ENCODE results near the gene FAM81B. TPM values are rescaled to one million over a fixed set of nuclear protein-coding genes. Genes with fewer than 3 reads are reported as not detected.
"Not testable (repeated sequence)": the region's sequence is repeated elsewhere in the genome, so short reads cannot be mapped to it uniquely, and the experiment has no call there.

The FAM81B gene
- total RNA-seq: not detected
- long read RNA-seq, partial matches to known transcripts: 0 of 1 reads
- long read RNA-seq, other reads (novel, unspliced or antisense): 1 of 1 reads

GRCh38 chr5:95390812-95391492, at the start of gene FAM81B:
Gene FAM81B, plus strand, starts transcription at chr5:95391366. Its CDS starts 24 bp downstream, at chr5:95391390.
- intact Hi-C loops (cut with DNase I): no loop called here
- no peak for DNase-seq (ENCODE audit: low spot score)

GRCh38 chr5:95341444-95341843, 49.7 kb upstream of the FAM81B start:
- DNase-seq (ENCODE audit: low spot score); intact Hi-C loops (cut with DNase I): not testable (repeated sequence)

- DNase-seq (ENCODE audit: low spot score): no peak
- intact Hi-C loops (cut with DNase I): no loop called here
Measured at GRCh38 chr5:95347506-95348120, 43.6 kb upstream of the FAM81B start.

DNA sequence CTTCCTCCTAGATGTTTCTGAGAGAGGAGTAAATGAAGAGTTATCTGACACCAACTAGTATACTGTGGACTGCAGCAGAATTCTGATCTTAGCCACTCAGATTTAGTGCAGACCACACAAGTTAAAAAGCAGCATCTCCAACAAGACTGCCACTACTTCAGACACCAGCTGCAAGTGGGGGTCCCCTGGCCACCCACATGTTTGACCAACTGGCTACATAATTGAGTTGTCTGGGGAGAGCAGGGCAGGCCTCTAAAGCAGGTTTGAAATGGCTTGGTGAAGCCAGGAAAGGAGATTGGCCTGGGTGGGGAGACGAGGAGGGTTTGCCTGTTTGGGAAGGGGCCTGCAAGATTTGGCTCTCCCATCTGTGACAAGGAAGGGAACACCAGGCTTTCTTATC, 40.5 kb upstream of the FAM81B start:
- no peak for DNase-seq (ENCODE audit: low spot score)
- intact Hi-C loops (cut with DNase I): no loop called here

DNA sequence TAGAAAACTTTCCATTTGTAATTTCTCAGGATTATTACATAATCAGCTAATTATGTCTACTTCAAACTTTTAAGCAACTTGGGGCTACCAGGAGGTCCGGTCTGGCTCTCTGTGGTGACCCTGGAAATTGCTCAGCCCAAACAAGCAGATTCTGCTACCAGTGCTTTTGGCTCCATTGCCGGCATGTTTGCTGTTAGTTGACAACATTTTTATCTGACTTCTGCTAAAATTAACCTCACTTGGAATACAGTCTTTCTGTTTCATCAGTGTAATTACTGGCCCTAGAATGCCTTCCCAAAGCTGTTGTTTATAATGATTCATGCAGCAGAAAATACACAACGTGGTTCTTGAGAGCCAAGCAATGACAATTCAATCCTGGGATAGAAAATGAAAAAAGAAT, 38.5 kb upstream of the FAM81B start:
- intact Hi-C loops (cut with DNase I): no loop called here
- DNase-seq (ENCODE audit: low spot score): no peak

GRCh38 chr5:95358320-95358719, 32.8 kb upstream of the FAM81B start:
- DNase-seq (ENCODE audit: low spot score): no peak
- intact Hi-C loops (cut with DNase I): no loop called here

- intact Hi-C loops (cut with DNase I): no loop called here
- no peak for DNase-seq (ENCODE audit: low spot score)
Measured at GRCh38 chr5:95358848-95359247, 32.3 kb upstream of the FAM81B start.

DNA sequence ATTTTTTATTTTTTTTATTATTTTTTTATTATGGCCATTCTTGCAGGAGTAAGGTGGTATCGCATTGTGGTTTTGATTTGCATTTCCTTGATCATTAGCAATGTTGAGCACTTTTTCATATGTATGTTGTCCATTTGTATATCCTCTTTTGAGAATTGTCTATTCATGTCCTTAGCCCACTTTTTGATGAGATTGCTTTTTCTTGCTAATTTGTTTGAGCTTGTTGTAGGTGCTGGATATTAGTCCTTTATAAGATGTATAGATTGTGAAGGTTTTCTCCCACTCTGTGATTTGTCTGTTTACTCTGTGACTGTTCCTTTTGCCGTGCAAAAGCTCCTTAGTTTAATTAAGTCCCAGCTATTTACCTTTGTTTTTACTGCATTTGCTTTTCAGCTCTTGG, 30.5 kb upstream of the FAM81B start:
- intact Hi-C loops (cut with DNase I); DNase-seq (ENCODE audit: low spot score): not testable (repeated sequence)

- no peak for DNase-seq (ENCODE audit: low spot score)
Measured at GRCh38 chr5:95365302-95366095, 25.7 kb upstream of the FAM81B start.

DNA sequence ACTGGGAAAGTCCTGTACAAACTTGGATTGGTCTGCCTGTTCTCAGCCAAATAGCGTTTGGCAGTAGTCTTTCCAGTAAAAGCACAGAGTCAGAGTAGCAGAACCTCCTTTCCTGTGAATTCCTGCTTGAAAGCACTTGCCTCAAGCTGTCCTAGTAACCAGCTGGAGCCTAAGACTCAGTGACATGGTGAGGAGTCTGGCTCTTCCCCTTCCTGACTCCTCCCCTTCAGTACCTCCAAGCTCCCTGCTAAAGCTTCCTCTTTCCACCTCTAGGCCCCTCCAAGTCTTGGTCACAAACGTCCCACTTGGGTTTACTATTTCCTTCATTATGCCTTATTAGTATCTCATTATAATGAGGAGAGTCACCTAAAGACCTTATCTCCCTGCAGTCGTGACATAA, 21.4 kb upstream of the FAM81B start:
- DNase-seq (ENCODE audit: low spot score): no peak
- intact Hi-C loops (cut with DNase I): no loop called here

More at GRCh38 chr5:95365302-95366095, 25.7 kb upstream of the FAM81B start:
- intact Hi-C loops (cut with DNase I): no loop called here

- no peak for DNase-seq (ENCODE audit: low spot score)
- intact Hi-C loops (cut with DNase I): no loop called here
Measured at GRCh38 chr5:95374061-95374460, 17.1 kb upstream of the FAM81B start.

GRCh38 chr5:95375591-95375990, 15.6 kb upstream of the FAM81B start:
- intact Hi-C loops (cut with DNase I): no loop called here
- no peak for DNase-seq (ENCODE audit: low spot score)

GRCh38 chr5:95379133-95379532, 12.0 kb upstream of the FAM81B start:
- no peak for DNase-seq (ENCODE audit: low spot score)
- intact Hi-C loops (cut with DNase I): no loop called here

DNA sequence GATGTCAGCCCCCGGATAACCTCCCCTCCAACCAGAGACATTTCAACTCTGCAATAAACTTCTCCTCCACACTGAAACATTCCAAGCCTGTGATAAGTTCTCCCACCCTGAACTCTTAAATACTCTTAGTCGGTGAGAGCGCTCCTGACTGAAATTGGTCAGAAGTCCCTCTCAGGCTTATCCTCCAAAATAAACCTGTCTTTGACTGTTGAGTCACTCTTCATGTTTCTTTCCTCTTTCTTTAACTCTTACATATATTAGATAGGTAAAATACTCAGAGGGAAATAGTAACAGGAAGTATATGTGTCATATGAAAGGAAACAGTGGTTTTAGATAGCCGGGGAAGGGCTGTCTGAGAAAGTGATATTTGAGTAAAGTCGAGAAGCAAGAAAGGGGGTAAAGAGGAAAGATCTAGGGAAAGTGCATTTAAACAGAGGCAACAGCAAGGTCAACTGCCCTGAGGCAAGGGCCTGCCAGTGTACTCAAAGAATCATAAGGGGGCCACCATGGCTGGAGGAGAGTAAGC, 11.0 kb upstream of the FAM81B start:
- intact Hi-C loops (cut with DNase I): no loop called here

GRCh38 chr5:95382801-95383200, 8.4 kb upstream of the FAM81B start:
- intact Hi-C loops (cut with DNase I): no loop called here
- DNase-seq (ENCODE audit: low spot score): no peak

More for the DNA sequence above, 11.0 kb upstream of the FAM81B start:
- DNase-seq (ENCODE audit: low spot score): no peak

DNA sequence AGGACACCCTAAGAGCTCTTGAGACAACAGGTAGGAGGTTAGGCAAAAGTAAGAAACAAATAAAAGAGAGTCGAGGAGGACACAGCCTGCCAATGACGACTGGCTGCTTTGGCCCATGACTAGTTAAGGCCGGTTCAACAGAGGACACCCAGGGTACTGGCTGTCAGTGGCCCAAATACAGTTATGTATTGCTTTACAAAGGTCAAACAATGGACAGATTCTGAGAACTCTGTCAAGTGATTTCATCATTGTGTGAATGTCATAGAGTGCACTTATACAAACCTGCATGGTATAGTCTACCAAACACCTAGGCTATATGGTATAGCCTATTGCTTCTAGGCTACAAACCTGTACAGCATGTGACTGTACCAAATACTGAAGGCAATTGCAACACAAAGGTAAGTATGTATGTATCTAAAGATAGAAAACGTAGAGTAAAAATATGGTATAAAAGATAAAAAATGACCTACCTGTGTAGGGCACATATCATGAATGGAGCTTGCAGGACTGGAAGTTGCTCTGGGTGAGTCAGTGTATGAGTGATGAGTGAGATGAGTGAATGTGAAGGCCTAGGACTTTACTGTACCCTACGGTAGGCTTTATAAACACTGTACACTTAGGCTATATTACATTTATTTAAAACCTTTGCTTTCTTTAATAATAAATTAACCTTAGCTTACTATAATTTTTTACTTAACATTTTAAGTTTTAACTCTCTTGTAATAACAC, 6.5 kb upstream of the FAM81B start:
- no peak for DNase-seq (ENCODE audit: low spot score)
- intact Hi-C loops (cut with DNase I): no loop called here

DNA sequence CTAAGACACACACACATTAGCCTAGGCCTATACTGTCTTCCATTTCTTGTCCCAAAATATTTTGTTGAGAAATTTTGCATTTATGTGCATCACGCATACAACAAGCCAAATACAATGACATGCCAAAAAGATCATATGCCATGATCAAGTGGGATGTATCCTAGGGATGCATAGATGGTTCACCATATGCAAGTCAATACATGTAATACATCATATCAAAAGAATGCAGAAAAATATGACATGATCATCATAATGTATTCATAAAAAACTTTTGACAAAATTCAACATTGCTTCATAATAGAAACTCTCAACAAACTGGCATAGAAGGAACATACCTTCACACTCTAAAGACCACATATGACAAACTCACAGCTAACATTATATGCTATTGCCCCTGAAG, 5.8 kb upstream of the FAM81B start:
- DNase-seq (ENCODE audit: low spot score): no peak
- intact Hi-C loops (cut with DNase I): no loop called here

- intact Hi-C loops (cut with DNase I); DNase-seq (ENCODE audit: low spot score): not testable (repeated sequence)
Measured at GRCh38 chr5:95391965-95392364, 799 bp downstream of the FAM81B start.

- intact Hi-C loops (cut with DNase I): no loop called here
- DNase-seq (ENCODE audit: low spot score): no peak
Measured at GRCh38 chr5:95392593-95393182, 1.5 kb downstream of the FAM81B start.
